T-helper 2 cell (primary cell): ENCODE measurements around the gene HOXC9.
A peak's percentile ranks its signal among the peaks of the same experiment; 100 is the strongest.

ENCODE experiments used
- DNase-seq, 5 experiments: peaks; one replicate each; pipeline versions ENCODE4 v3.0.0 to v3.0.0-alpha.2; 2012 to 2022

The HOXC9 gene

GRCh38 chr12:54002278-54002914 lies 2.4 kb downstream of the HOXC9 start:
- no peak for DNase-seq

DNA sequence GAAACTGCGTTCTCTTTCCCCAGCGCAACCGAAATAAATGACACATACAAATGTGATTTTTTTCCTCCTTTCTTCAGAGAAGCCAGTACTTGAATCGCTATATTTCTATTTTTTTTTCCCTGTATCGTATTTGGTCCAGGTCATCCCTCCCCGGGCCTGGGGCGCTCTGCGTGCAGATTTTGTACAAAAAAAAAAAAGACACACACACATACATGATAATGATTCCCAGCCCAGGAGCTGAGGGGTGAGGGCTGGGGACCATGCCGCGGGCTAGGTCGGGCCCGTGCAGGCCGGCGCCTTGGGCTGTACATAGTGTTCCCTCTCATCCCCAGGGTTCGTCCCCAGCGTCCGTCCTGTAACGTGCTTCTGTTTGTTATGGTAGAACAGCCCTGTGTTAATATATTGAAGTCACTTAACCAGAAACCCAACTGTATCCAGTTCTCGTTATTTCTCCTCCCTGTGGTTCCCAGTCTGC lies 3.0 kb downstream of the HOXC9 start:
- no peak for DNase-seq

DNA sequence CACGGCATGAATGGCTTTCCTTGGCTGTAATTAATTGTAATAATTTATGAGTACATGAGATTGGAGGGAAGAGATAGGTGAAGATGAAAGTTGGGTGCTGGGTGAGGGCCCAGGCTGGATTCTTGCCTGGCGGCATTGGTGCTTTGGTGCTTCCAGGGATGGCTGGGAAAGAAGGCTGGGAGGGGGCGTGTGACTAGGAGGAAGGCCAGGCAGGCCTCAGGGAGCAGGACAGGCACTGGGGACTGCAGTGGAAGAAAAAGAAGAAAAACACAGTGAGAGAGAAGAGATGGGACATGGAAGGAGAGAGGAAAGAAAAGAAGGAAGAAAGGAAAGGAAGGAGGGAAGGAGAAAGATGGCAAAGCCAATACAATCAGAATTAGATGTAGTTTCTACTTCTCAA lies 3.7 kb downstream of the HOXC9 start:
- no peak for DNase-seq

DNA sequence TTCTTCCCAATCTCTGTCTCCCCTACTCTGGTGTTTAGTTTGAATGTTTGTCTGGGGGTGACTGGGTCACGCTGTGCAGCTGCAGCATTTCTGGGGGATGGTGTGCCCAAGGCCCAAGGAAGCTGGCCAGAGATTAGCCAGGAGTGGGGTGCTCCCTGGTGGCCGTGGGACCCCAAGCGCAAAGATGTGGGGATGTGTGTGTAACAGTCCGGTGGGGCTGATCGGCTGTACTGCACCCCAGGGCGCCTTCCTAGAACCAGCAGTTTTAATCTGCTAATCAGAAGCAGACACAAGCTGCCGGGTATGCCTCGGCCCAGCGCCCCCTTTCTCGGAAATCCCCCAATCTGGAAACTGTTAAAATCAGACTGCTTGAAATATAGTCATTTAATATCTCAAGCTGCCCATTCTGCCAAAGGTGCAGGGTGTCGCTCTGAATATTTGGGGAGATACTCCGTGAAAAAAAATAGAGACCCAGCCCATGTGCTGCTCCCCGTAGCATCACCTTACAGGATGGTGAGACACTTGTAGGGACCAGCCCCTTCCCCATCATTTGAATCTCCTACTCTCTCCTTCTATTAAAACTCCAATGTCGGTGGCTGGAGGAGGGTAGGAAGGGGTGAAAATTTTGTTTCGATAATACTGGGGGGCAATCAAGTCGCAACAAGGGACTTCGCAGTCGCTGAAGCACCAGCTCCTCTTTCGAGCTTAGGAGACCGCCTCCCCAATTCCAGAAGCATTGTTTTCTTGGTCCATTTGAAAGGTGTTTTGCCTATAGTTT lies 4.3 kb downstream of the HOXC9 start:
- no peak for DNase-seq

DNA sequence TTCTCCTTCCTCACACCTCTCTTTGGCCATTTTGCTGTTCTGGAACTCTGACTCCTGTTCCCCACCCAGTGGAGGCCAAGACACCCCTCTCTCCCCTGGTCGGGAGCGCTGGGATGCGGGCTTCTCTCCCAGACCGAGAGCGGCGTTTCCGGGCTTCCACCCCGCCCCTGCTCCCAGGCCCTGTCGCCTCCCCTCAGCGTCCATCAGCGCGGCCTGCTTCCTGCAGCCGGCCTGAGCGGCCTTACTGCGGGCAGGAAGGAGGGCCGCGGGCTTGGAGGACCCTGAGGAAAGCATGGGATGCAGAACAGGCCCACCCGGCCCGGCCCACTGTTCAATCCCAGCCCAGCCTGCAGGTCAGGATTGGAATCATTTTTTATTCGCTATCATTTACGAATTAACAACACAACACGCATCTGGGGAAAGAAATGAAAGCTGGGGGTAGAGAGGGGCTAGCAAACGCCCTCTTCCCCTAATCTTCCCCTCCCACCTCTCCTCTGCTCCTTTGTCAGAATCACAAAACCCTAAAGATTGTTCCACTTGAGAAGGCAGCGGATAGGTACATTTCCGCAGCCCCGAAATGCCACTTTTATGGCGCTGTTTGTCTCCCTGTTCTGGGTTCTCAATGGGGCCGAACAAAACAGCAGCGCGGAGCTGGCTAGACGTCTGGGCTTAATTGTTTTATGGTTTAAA lies 5.0 kb downstream of the HOXC9 start:
- no peak for DNase-seq

DNA sequence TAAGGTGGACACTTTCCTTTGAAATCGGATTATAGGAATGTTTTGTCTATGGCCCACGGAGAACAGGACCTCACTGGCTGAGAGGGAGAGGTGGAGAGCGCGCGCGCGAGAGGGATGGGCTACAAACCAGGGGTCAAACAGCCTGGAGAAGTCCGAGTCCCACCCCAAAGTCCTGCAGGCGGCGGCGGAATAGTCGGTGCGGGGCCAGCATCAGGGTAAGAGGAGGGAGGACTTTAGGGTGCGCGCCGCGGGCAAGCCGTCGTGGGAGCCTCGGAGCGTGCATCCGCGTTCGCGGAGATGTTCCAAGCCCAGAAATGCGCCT lies 5.5 kb downstream of the HOXC9 start:
- DNase-seq: no peak

DNA sequence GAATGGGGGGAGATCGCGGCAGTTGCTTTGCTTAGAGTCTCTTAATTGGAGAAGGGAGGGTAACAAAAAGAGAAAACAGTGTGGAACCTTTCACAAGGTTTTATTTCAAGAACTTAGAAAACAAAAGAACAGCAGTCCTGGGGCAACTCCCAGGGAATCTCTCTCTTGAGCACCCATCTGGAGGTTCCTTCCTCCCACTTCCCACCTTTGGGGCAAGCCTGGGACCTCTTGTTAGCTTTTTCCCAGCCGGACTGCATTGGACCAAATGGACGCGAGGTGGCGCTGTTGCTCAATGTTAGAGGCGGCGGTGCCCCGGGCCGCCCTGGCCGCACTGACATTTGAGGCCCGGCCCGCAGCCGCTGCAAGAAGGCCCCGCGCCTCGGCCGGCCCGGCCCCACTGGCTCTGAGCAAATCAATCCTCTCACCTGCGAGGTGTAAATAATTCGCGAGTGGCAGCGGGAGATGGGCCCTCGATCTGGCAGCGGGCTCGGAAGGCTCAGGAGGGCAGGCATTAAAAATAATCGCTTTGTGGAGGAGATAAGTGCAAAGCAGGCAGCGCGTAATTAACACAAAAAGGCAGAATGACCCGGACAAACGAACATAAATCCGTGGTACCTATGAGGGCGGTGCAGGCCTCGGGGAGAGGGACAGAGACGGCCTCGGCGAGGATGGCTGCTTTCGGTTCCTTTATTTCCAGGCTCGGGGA lies 6.0 kb downstream of the HOXC9 start:
- DNase-seq: peak; percentile 67 to 81 (median 76)

- DNase-seq: no peak
Measured at GRCh38 chr12:54006559-54007220, 6.7 kb downstream of the HOXC9 start.

GRCh38 chr12:54007538-54008259 lies 7.7 kb downstream of the HOXC9 start:
- DNase-seq: no peak

GRCh38 chr12:54008260-54008552 lies 8.2 kb downstream of the HOXC9 start:
- DNase-seq: no peak

- peak in 1 of 5 experiments; percentile 44 for DNase-seq
Measured at GRCh38 chr12:54009171-54010052, 9.5 kb downstream of the HOXC9 start.

- DNase-seq: no peak
Measured at GRCh38 chr12:54010053-54010971, 10.4 kb downstream of the HOXC9 start.

GRCh38 chr12:54010972-54011664 lies 11.2 kb downstream of the HOXC9 start:
- no peak for DNase-seq

- DNase-seq: no peak
Measured at GRCh38 chr12:54011665-54012532, 11.9 kb downstream of the HOXC9 start.

- DNase-seq: no peak
Measured at GRCh38 chr12:54012631-54013409, 12.9 kb downstream of the HOXC9 start.

DNA sequence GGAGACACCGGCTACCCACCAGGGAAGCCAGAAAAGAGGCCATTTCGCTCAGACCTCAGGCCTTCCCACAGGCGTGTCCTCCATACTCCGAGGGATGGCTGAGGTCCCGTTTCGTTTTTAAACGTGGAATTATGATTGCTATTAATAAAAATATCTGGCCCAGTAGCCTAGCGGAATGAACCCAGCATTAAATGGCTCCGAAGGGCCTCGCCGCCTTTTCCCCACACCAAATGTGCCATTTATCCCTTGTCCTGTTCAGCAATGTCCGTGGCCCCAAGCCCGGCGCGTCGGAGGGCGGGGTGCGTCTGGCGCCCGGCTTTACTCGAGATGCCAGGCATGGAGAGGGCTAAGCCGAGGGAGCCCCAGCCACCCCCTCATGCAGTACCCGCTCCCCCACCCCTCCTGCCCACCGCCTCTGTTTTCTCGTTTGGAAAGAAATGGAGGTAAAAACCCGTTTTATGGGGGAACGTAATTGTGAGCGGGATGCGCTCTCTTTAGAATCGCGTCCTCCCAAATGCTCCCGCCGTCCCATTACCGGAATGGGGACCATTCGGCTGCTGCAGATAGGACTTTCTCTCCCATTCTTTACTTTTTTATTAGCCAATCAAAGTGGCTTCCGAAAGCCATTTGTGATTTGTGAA lies 14.5 kb downstream of the HOXC9 start:
- DNase-seq: no peak
